RPMI7951 (cell line): Measurements from ENCODE around the gene DOK4. TPM values are rescaled to one million over a fixed set of nuclear protein-coding genes. Genes with fewer than 3 reads are reported as not detected.
"Not testable (repeated sequence)": the region's sequence is repeated elsewhere in the genome, so short reads cannot be mapped to it uniquely, and the experiment has no call there.

Source experiments
- DNase-seq: peaks from one replicate; pipeline ENCODE4 v3.0.0-alpha.2; 2012; ENCODE audit warnings: low read depth
- total RNA-seq: library from RNA; depleted of rRNA; stranded (reverse); fragments of >200 nt; shearing (Covaris generic); gene quantifications from 2 replicates; pipeline ENCODE4 v1.2.3, GENCODE V29; 2014; rRNA removed

DOK4 gene
- total RNA-seq, 1 experiment from 2014 or later, result 17.9 TPM

- DNase-seq, result peak; percentile 46
These were observed 39.6 kb downstream of the DOK4 start for GRCh38 chr16:57446531-57447185.

- DNase-seq, result no peak
These were observed 40.8 kb downstream of the DOK4 start for GRCh38 chr16:57445510-57445909.

DNA sequence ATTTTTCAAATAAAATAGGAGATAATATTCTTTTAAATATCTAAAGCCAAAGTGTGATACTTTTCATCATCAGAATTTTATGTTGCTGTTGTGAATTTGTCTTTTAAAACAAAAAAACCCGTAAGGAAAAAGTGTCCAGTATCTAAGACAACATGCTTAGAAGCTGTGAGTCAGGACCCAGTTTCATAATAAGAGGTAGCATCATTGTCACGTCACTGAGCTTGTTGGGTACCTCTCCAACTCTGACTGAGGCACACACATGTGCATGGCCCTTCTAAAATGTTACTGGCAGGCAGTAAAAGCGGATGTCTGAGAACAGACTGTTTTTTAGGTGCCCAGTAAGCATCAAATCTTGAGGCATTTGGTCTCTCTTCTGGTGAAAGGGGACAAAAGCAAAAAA is 41.6 kb downstream of the DOK4 start:
- DNase-seq, result no peak

GRCh38 chr16:57440551-57440950 is 45.7 kb downstream of the DOK4 start:
- not testable (repeated sequence) for DNase-seq

- DNase-seq, result not testable (repeated sequence)
These were observed 46.3 kb downstream of the DOK4 start for GRCh38 chr16:57439947-57440346.

- no peak for DNase-seq
These were observed 50.5 kb downstream of the DOK4 start for GRCh38 chr16:57435838-57436237.

GRCh38 chr16:57434003-57434402 is 52.3 kb downstream of the DOK4 start:
- no peak for DNase-seq

DNA sequence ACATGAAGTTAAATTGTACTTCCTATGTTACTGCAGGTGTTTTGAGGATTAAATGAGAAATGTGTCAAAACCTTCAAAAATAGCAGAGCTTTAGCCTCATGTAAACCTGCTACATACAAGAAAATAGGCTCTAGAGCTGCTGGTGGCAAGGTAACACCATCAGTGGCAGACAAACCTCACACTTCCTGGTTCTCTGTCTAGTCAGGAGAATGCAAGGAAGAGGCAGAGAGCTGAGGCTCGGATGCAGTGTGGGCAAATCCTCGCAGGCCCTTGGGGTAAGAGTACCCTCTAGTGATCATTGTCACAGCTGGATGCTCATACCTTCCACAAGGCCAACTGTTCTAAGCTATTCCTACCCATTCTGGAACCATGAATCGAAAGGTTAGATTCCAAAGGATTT is 53.3 kb downstream of the DOK4 start:
- DNase-seq, result no peak

DNA sequence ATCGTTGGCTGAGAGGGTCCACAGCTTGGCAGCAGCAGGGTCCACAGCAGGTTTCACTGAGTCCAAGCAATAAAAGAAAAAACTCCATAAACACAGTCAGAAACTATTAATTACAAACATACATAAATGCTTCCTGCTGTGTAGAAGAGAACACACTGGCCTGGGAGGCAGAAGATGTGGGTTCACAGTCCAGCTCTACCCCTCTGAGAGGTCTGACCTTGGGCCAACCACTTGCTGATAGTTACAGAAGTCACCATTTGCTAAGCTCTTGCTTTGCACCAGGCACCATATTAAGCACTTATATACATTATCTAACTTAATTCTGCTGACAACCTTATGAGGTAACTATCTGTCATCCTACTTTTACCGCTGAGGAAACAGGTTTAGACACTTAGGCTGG is 53.8 kb downstream of the DOK4 start:
- no peak for DNase-seq

GRCh38 chr16:57430955-57431354 is 55.3 kb downstream of the DOK4 start:
- DNase-seq, result no peak

DNA sequence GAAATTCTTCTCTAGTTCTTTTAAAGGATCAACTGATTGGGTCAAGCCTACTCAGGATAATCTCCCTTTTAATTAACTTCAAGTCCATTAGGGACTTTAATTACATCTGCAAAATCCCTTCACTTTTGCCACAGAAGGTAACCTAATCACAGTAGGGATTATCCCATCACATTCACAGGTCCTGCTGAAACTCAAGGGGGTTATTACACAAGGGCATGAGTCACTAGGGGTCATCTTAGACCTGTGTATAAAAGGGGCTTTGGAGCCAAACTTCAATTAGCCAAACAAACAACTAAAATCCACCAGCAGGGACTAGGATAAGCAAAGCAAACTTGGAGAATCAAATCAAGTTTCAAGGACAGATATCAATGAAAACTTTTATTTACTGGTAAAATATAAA is 58.5 kb downstream of the DOK4 start:
- DNase-seq, result no peak

DNA sequence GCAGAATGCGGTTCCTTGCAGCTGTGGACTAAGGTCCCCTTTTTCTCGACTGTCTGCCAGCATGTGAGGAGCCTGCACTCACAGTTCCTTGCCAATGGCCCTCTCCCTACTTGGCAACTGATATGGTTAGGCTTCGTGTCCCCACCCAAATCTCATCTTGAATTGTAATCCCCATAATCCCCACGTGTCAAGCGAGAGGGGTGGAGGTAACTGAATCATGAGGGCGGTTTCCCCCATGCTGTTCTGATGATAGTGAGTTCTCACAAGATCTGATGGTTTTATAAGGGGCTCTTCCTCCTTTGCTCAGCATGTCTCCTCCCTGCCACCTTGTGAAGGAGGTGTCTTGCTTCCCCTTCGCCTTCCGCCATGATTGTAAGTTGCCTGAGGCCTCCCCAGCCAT is 59.0 kb downstream of the DOK4 start:
- no peak for DNase-seq

DNA sequence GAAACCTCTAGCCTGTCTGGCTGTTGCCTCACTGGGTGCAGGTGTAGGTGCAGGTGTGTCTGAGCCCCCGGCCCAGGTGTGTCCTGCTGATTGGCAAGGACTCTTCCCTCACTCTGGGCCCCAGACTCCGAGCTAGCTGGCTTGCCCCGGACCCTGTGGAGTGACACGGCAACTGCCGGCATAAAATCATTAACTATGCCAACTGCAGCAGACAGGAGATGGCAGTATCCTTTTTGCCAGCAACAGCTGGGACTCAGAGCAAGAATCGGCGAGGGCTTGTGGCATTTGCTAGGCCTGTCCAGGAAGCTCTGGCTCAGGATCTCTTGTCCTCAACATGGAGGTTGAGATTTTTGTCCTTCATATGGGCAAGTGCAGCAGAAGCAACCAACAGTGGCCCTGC is 59.9 kb downstream of the DOK4 start:
- no peak for DNase-seq

- no peak for DNase-seq
These were observed 61.7 kb downstream of the DOK4 start for GRCh38 chr16:57424583-57424982.

DNA sequence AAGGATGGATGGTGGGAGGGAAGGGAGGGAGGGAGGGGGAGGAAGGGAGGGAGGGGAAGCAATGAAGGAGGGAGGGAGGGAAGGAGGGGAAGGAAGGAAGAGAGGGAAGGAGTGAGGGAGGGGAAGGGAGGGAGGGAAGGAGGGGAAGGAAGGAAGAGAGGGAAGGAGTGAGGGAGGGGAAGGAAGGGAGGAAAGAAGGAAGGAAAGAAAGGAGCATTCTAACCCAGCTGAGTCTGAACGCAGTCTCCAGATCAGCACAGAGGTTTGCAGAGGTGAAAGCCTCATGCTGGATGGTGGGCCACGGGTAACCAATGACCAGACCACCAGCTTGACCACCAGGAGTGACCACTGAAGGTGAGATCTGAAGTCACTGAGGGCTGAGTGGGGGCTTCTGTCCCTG is 63.1 kb downstream of the DOK4 start:
- DNase-seq, result no peak

DNA sequence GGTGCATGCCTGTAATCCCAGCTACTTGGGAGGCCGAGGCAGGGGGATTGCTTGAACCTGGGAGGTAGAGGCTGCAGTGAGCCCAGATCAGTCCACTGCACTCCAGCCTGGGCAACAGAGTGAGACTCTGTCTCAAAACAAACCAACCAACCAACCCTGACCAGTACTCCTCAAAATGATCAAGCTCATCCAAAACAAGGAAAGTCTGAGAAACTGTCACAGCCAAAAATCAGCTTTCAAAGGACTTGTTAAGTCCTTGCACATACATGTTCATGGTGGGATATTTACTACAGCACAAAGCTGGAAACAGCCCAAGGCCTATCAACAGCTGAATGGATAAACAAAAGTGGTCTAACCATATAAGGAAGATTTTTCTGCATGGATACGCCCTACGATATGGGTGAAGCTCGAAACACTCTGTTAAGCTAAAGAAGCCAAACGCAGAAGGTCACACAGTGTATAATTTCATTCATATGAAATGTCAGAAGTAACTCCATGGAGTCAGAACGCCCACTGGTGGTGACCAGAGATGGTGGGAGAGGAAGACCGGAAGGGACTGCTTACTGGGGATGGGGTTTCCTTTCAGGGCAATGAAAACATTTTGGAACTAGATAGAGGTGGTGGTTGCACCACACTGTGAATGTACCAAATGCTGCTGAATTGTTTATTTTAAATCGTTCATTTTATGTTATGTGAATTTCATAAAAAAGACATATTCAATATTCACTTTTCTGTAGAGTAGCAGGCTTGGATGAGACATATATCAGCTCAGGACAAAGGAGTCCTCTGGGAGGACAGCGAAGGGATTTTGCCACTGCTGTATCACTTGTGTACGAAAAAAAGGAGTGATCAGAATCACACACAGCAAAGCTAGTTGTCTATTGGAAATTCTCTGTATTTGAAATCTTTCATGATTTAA is 64.0 kb downstream of the DOK4 start:
- DNase-seq, result peak; percentile 74

Other genes starting within 250 kb of the DOK4 start
- gene ARL2BP, start 241.2 kb downstream of the DOK4 start, total RNA-seq, result 120 and 134 TPM in 2 replicates
- gene PLLP, start 201.8 kb downstream of the DOK4 start, total RNA-seq, result 0.24 and 2.1 TPM in 2 replicates
- not detected in 2 replicates for gene CCL22, start 127.7 kb downstream of the DOK4 start, total RNA-seq
- 0.36 and 1.3 TPM in 2 replicates for gene CX3CL1, start 114.0 kb downstream of the DOK4 start, total RNA-seq
- not detected in 2 replicates for gene CCL17, start 81.7 kb downstream of the DOK4 start, total RNA-seq
- gene CIAPIN1, start 39.1 kb downstream of the DOK4 start, total RNA-seq, result 68.0 and 68.9 TPM in 2 replicates
- gene COQ9, start 39.0 kb downstream of the DOK4 start, total RNA-seq, result 51.3 and 56.6 TPM in 2 replicates
- 171 and 186 TPM in 2 replicates for gene POLR2C, start 23.8 kb downstream of the DOK4 start, total RNA-seq
- gene CCDC102A, start 50.1 kb upstream of the DOK4 start, total RNA-seq, result 11.3 and 13.3 TPM in 2 replicates
- 0.24 TPM in 1 of 2 replicates, not detected in the other for gene ADGRG5, start 56.1 kb upstream of the DOK4 start, total RNA-seq
- 3.7 and 9.8 TPM in 2 replicates for gene ADGRG1, start 142.1 kb upstream of the DOK4 start, total RNA-seq
- gene ADGRG3, start 181.8 kb upstream of the DOK4 start, total RNA-seq, result not detected in 2 replicates
- not detected in 2 replicates for gene DRC7, start 208.3 kb upstream of the DOK4 start, total RNA-seq
- 17.7 and 19.8 TPM in 2 replicates for gene KATNB1, start 249.3 kb upstream of the DOK4 start, total RNA-seq